CD4-positive, alpha-beta T cell treated with Interleukin-2 at 100 ng/mL for 4 hours (primary cell): ENCODE results near the gene CDCA5.

Source experiments
- DNase-seq: peaks from one replicate; pipeline ENCODE4 v3.0.0-alpha.2; 2020; ENCODE audit warnings: low spot score

CDCA5 gene

DNA sequence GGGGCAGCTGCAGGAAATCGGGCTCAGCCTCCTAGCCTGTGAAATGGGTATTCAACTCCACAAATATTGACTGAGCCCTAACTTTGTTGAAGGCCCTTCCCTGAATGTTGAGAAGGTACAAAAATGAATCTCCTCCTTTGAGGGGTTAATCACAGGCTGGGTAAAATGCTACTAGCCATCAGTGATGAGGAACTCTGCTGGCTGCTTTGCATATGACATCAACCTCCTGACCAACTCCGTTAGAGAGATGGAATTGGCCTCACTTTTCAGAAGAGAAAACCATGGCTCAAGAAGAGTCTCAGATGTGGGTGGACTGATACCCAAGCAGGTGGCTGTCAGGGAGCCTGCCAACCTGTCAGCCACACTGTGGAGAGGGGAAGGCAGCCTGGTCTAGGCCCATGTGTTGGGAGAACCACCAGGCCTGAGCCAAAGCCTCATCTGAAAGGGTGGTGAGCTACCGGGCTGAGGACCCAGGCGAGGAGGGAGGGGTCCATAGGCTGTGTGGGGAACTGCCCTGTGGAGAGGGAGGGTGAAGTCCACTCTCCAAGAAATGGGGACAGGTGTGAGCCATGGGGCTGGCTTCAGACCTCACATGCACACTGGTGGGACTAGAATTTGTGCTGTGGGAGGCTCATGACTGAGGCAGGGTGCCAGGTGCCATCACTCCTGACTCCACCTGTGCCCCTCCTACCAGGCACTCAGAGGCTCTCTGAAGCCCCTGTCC is 11.8 kb downstream of the CDCA5 start:
- DNase-seq = no peak

DNA sequence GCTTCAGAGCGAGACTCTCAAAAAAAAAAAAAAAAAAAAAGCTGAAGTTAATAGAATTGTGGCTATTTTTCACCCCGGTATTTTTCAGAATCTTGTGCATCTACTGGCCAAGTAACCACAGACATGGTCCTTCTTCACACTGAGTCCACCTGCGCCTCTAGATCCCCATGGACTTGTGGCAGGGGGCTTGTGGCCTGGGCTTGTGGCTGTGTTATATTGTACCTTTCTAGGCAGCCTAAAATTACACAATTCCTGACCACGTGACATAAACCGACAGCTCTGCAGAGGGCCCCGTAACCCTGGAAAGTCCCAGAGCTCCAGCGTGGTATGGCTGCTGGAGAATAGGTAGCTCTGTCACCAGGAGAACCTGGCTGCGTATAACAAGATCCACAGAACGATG is 14.6 kb downstream of the CDCA5 start:
- DNase-seq = no peak

DNA sequence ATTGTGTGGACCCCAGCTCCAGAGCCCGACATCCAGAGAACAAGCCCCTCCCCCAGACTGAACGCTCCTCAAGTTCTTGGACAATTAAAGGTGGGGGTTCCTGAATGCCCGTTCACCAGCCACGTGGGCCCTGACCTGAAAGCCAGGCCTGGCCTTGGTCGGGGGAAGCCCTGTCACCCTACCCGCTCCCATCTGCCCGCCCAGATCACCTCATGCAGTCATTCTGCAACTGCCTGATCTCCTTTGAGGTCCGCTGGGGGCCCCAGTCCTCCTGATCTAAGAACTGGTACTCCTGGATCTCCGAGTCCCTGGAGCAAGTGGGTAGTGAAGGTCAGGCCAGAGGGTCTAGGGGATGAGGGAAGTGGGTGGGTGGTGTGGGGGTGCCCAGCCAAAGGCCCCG is 16.4 kb downstream of the CDCA5 start:
- DNase-seq = no peak

DNA sequence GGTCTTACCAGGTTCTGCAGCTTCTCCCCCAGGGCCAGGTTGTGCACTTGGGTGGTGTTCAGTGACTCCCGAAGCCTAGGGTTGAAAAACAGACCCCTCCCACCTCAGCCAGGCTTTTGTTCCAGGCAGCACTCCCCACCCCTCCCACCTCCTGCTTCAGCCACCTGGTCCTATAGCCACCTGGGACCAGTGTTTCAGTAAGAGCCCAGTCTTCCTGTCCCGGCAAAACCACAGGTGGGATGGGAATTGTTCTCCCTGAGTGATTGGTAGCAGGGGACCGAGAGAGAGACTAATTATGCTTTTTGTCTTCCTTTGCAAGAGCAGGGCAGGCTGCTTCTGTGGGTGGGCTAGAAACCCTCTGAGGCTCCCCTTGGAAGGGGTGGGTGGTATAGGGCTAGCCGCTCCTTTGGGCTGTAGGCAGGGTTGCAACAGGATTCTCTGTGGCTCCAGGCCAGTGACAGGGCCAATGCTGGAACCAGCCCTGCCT is 17.0 kb downstream of the CDCA5 start:
- DNase-seq = no peak

DNA sequence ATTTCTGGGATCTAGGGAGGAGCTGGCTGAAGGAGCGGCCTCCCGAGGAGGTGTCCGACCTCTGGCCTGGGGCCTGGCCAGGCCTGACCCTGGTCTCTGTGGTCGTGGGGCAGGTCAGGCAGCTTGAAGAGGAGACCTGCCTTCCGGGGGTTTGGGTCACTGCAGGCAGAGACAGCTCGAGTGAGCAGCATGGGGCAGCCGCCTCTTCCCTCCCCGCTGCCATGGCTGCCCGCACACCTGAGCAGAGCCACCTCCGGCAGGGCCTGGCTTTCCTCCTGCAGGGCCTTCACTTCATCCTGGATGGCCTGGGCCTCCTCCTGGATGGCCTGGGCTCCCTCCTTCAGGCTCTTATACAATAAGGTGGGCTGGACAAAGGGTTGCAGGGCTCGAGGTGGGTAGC is 17.5 kb downstream of the CDCA5 start:
- no peak for DNase-seq

DNA sequence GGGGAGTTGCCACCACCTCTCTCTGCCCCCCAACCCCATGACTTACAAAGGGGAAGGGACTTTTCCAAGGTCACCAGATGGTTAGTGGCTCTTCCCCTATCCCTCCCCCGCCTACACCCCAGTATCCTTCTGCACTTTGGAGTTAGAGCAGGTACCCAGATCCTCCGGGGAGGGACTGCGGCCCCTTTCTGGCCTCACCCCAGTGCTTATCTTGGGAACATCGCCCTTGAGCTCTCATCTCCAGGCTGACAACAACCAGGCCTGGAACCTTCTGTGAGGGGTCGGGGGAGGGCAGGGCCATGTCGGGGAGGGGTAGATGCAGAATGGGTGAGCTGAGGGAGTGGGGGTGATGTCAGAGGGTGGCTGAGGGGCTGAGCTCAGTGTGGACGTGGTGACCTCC is 18.0 kb downstream of the CDCA5 start:
- DNase-seq = no peak

DNA sequence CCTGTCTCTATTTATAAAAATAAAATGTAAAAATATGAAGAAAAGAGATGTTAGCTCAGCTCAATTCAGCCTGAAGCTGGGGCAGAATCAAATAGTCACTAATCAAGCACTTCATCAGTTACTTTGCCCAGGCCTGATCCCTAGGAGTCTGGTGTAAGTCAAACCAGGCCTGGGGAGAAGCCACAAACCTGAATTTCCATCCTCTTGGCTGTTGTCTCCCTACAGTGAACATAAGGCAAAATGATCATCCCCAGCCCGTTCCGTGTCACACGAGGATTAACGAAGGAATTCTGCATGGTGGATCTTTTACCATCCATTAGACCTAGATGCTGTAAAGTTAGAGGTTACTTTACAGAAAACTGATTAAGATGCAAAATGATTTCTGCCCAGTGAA is 19.0 kb downstream of the CDCA5 start:
- DNase-seq = no peak

DNA sequence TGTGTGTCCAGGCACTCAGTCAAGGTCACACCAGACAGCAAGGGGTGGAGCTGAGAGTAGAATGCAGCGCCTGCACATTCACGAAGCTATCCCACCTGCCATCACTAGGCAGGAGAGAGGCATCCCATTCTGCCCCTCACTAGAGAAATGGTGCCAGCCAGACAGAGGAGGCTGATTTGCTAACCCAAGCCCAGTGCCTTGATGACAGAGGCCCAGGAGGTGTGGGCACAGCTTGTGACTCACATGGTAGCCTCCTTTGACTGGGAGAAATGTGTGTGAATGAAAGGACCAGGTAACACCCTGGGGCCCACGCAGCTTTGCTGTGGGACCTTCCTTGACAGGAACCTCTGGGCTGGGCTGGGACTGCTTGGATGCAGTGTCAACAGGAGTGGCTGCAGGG is 20.3 kb downstream of the CDCA5 start:
- DNase-seq = no peak

DNA sequence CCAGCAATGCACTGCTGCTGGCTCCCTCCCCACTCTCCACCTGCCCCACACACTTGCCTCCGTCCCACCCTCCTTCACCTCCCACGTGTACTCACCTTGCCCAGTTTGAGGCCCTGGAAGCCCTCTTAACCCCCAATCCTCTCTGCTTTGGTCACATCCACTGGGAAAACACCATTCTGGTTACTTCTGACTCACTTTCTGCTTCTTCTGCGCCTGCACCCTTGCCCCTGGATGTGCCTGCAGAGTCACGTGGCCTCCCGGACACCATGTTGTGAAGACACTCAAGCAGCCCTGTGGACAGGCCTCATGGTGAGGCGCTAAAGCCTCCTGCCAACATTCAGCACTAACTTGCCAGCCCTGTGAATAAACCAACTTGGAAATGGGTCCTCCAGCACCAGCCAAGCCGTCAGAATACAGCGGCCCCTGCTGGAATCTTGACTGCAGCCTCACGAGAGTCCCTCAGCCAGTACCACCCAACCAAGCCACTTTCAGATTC is 22.9 kb downstream of the CDCA5 start:
- no peak for DNase-seq

DNA sequence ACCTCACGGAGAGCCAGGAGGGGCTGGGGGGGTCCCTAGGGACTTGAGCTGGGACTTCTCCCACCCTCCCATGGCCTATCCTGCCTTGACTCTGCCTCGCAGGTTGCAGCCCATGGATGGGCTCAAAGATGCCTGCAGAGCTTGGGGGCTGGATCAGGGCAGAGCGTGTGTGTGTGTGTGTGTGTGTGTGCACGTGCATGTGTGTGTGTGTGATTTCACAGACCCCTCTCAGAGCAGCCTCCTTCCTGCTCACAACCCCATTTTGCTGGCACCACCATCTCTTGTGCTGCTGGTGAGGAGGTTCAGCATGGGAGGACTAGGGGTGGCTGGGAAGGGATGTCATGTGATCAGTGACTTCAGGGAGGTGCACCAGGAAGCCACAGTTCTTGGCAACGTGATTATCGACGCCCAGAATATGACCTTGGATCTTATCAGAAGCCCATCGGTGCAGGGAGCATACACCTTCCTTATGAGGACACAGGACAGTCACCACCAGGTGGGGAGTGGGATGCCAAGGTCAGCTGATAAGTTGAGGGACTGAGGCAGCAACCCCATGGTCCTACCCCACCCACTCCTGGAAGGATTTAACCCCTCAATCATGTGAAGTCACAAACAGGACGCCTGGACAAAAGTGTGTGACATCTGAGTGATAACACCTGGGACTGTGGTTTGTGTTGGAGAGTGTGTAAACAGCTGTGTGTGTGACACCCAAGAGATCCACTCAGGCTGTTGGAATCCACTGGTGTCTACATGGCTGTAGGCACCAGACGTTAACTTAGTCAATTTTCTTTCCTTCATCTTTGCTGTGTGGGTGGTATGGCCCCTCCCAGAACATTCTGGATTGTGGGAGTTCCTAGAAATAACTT is 23.6 kb downstream of the CDCA5 start:
- no peak for DNase-seq

DNA sequence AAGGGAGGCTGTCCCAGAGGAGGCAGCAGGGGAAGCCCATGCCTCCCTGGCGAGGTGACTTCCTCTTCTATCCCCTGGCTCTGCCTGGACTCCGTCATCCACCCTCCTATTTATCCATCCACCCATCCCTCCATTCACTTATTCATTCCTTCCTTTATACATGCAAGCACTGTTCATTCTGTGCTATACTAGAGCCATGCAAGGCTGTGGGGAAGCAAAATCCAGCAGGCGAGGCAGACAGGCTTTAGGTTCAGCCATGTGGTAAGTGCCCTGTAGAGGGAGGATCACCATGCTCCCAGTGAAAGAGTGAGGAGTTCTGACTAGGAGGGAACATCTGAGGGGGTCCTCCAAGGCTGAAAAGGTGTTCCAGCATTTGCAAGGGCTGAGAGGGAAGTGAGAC is 24.3 kb downstream of the CDCA5 start:
- DNase-seq = no peak

DNA sequence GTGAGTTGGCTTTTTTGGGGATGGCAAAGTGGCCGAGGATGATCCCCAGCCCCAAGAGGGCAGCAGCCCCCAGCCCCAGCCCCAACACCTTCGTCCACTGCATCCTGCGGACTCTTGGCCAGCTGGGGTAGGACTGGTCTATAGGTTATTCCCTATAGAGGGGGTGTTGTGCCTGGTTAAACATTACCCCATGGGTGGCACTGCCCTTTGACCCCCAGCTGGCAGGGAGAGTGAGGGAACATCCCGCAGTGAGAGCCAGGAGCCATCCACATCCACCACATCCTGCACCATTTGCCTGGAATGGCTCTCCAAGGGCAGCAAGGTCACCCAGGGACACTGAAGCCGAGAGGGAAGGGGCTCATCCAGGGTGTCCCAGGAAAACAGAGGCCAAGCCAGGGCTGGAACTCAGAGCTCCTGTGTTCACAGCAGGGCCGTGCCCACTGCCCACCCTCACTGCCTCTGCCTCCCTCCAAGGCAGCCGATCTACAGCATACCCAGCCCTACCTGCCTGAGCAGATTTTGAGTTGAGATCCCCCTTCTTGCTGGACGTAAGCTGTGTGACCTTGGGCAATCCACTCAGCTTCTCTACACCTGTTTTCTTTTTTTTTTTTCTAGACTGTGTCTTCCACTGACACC is 25.3 kb downstream of the CDCA5 start, which contains the start of gene NAALADL1:
Gene NAALADL1 (minus strand): TSS at position 135 of the 636 bp plus-strand sequence. CDS start 32 bp downstream, at position 103.
- no peak for DNase-seq

DNA sequence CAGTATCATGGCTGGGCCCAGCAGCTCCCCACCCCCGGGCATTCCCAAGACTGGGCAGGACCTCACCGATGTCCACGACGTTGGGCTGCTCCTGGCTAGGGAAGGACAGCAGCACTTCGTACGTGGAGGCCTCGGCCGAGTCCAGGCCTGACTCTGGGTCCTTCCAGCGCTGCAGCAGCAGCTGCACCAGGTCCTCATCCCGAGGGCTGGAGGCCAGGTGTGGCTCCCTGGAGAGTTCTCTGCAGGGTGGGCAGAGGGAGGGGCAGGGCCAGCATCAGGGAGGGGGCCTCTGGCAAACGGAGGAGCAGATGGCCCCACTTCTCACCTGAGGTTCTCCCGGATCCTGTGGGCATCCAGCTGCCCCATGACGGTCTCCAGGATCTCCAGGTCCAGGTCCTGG is 25.8 kb downstream of the CDCA5 start:
- DNase-seq = no peak

DNA sequence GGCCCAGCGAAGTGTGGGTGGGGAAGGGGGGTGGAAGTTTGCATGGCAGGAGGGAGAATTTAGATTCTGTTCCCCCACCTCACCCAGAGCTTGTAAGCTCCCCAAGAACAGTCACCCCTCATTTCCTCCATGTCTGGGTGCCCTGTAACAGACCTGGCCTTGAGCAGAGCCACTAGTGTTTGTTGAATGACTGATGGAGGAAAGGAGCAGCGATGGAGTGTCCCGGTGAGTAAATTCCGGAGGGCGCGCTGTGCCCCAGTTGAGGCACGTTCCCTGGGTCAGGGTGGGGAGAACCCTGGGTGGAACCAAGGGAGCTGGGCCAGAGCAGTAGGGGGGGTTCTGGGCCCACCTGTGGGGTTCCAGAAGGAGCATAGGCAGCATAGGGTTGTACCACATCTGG is 26.3 kb downstream of the CDCA5 start:
- no peak for DNase-seq

DNA sequence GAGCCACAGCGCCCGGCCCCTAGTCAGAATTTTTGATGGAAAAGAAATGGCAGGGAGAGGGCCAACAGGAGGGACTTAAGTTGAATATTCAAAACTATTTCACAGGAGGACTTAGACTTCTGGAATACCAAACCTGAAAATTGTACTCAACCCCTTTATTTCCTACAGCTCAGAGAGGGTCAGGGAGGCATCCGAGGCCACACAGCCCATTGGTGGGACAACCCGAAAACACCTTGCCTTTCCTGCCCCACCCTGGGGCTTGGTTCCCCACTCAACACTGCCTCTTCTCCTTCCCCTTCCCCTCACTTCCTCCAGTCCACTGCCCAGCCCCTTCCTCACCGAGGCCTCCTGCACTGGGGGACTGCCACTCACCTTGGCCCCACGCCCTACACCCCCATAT is 26.8 kb downstream of the CDCA5 start:
- no peak for DNase-seq

DNA sequence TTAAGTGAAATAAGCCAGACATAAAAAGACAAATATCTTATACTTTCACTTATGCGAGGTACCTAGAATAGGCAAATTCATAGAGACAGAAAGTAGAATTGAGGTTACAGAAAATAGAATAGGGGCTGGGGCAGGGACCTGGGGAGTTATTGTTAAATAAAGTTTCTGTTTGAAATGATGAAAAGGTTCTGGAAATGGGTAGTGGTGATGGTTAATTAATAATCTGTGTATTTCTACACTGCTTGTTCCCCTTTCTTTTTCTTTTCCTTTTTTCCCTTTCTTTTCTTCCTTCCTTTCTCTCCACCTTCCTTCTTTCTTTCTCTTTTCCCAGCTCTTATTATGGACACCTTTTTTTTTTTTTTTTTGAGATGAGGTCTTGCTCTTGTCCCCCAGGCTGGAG is 28.3 kb downstream of the CDCA5 start:
- no peak for DNase-seq

DNA sequence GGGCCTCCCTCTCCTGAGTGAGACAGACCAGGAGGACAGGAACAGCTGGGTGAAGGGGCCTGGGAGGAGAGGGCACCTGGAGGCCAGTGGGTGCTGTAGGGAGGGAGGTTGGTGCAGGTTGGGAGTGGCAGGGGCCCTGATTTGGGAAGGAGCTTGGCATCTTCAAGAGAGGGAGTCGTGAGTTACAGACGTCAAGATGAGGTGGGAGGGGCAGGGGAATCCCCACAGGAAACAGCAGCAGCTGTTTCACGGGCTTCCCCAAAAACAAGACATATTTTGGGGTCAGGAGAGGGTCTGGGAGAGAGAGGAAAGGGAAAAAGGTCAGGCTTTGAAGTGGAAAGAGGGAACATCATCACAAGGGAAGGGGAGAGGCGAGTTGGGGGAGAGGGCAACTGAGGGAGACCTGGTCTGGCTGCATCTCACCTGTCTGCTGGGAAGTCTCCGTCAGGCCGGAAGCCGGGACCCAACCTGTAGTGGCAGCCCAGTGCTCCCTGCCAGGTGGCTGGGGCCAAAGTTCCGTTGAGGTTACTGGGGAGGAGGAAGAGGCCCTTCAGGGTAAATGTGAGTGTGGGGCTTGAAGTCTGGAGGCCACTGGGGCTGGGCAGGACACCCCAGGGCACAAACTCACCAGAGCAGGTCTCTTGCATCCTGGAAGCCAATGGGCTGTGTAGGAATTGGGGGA is 29.9 kb downstream of the CDCA5 start:
- peak; percentile 7 for DNase-seq

DNA sequence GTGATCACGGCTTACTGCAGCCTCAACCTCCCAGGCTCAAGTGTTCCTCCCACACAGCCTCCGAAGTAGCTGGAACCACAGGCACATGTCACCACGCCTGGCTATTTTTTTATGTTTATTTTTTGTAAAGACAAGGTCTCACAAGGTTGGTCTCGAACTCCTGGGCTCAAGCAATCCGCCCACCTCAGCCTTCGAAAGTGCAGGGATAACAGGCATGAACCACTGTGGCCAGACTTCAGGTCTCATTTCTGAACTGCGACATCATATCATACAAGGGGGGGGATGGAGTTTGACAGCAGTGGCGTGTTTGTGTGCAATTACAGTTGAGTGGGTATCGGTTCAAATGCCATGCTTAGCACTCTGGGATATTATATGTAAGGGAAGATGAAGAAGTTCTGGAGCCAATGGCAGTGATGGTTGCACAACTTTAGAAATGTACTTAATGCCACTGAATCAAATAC is 32.4 kb downstream of the CDCA5 start:
- no peak for DNase-seq

DNA sequence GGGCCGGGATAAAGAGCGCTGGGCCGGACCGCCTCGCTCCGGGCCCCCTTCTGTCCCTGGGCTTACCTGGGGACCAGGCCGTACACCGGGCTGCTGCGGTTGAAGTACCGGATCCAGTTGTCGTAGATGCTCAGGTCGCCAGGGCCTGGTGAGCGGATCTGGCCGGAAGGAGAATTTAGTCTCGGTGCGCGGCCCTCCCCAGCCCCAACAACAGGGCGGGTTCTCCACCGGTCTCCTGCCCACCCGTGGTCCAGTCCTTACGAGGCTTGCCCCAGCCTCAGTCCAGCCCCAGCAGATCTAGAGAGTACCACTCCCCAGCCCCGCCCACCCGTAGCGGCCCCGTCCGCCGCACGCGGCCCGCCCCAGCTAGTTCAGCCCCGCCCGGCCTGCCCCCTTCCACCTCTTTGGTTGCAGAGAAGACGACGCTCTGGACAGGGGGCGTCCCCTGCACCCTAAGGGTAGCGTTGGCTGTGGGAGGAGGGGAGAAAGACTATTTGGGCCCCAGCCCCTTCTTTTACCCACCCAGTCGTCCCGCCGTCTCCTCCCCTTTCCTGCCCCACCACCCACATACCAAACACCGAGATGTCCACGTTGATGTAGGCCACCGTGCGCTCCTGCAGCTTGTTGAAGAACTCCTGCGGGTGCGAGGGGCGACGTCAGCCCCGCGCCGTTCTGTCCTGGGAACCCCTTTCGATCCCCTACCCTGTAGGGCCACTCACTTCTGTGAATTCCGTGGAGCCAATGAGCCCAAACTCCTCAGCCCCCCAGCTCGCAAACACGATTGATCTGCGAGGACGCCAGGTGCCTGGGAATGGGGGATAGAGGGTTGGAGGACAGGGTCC is 36.0 kb downstream of the CDCA5 start:
- DNase-seq = no peak

DNA sequence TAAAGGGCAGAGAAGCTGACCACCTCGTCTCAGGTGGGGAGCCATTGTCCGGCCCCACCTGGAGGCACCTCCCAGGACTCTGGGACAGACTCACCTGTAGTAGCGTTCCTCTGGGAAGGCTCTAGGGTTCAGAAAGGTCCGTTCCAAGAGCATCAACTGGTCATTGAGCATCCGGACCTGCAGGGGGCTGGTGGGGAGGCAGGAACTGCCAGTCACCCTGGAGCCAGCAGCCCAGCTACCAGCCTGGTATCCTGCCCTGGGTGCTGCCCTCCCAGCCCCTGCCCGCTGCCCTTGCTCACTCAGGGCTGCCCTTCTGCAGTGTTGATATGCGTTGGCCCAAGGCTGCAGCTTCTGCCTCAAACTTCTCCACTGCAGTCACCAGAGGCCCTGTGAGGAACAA is 38.1 kb downstream of the CDCA5 start:
- no peak for DNase-seq

DNA sequence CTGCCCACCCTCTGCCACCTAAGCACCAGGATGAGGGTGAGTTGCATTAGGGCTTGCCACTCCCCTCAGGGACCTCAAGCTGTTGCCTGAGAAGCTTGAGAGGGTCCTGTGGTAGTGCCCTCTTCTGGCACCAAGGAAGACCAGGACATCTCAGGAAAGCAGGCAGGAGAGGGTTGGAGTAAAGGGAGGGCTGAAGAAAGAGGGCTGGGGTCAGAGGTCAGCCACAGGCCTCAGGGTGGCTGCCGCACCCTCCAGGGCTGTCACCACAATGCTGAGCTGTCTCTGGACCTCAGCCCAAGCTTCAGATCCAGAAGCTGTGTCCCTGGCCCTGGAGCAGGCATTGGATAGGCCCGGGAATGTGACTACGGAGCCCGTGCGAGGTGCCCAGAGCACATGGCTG is 38.8 kb downstream of the CDCA5 start:
- DNase-seq = no peak
